GM12864 (cell line): Measurements from ENCODE around the gene RNASE8.

Experiments
- DNase-seq: peaks from one replicate; pipeline ENCODE4 v3.0.0-alpha.2; 2011; ENCODE audit warnings: low read depth
- H3K4me3 ChIP-seq: 2 replicates; pipeline ENCODE4 v1.5.1; 2011; ENCODE audit warnings: mild to moderate bottlenecking, low read depth, low read length, control low read depth
- TF ChIP-seq, protein P1 (sequence below): IDR thresholded peaks from 2 replicates; pipeline ENCODE4 v1.5.1; 2011; ENCODE audit warnings: low read depth, mild to moderate bottlenecking, moderate library complexity, low read length, control low read depth, inconsistent platforms; ENCODE audit errors: missing control alignments

RNASE8 gene

DNA sequence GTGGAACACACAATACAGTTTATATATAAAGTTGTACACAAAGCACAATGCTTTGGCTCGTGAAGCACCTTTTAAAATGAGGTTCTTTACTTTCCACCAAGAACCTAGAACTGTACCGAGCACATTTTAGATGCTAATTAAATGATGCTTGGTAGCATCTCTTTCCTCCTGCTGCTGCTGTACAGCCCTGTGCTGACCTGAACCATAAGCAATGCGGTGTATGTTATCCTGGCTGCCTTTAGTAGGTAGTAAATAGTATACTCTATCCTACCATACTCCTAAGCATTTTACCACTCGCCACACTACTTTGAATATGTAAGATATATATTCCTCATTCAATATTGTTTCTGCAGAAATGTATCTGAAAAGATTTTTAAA, 2.9 kb upstream of the RNASE8 start:
- DNase-seq = no peak
- H3K4me3 ChIP-seq = no peak overlapping the region
- TF ChIP-seq, protein P1, sequence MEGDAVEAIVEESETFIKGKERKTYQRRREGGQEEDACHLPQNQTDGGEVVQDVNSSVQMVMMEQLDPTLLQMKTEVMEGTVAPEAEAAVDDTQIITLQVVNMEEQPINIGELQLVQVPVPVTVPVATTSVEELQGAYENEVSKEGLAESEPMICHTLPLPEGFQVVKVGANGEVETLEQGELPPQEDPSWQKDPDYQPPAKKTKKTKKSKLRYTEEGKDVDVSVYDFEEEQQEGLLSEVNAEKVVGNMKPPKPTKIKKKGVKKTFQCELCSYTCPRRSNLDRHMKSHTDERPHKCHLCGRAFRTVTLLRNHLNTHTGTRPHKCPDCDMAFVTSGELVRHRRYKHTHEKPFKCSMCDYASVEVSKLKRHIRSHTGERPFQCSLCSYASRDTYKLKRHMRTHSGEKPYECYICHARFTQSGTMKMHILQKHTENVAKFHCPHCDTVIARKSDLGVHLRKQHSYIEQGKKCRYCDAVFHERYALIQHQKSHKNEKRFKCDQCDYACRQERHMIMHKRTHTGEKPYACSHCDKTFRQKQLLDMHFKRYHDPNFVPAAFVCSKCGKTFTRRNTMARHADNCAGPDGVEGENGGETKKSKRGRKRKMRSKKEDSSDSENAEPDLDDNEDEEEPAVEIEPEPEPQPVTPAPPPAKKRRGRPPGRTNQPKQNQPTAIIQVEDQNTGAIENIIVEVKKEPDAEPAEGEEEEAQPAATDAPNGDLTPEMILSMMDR = no peak

DNA sequence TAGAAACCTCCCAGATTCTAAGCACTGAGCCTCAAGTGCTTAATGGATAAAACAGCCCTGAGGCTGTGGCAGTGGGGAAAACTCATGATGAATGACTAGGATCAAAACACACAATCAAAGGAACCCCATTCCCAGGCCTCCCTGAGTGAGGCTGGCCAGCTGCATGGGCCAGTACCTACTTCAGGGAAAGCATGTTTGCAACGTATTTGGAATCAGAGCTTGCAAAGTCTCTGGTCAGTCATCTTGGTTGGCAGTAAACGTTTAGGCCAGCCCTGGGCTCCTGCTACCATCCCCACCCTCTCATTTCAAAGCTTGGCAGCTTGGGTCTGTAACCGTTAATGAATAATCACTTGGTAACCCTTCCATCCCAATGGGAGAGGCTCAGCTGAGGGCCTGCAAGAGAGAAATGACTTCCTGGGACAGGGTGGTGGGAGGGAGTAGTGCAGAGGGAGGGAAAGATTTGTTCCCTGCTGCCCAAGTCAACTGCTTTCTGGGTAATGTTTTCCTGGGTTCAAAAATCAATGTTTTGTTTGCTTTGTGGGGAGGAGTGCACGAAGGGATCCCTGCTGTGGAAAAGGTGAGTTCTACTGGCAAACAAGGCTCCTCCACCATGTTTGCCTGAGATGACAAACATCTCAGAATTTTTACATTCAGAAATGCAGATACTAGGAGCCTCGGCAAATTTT, 2.0 kb upstream of the RNASE8 start:
- TF ChIP-seq, protein P1 = no peak
- DNase-seq = no peak
- no peak overlapping the region for H3K4me3 ChIP-seq

DNA sequence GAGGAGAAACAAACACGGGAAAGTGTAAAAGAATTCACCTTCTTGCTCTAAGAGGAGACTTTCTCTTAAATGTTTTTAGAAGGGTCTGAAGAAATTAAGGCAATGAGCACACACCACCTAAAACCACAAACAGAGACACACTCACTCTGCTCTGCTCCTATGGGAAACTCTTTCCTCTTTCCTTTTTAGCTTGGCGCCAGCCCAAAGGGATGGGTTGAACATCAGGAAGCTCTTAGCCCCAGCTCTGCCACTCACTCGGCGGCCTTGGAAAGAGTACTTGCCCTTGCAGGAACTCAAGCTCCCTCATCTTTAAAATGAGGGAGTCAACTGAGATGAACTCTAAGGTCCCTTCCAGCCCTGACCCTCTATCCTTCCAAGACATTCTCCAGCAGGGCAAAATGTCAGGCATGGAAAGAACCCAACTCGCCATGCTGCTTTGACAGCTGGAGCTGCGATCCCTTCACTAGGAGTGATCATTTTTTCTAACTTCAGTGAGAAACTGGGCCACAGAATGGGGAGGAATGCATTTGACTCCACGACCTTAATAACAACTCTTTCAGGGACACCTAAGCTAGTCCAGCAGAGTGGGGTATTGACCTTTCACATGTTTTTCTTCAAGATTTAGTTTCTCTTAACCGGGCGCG, 980 bp upstream of the RNASE8 start:
- no peak for DNase-seq
- no peak overlapping the region for H3K4me3 ChIP-seq
- TF ChIP-seq, protein P1 = no peak

DNA sequence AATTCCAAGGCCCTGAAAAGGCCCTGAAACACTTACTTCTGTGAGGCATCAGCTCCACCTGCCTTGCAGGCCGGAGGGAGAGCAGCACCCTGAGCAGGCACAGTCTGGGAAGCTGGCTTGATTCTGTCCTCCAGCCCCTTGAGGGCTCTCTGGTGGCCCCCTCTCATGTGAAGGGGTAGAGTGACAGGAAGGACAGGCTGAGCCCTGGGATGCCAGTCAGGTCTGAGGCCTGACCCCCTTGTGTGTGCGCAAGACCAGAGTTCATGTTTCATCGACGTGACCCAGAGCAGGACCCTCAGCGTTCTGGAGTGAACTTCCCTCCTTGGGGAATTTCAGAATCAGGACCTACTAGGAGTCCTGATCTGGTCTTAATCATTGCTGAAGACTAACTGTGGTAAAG, 1.3 kb downstream of the RNASE8 start:
- TF ChIP-seq, protein P1 = no peak
- no peak overlapping the region for H3K4me3 ChIP-seq
- DNase-seq = no peak

DNA sequence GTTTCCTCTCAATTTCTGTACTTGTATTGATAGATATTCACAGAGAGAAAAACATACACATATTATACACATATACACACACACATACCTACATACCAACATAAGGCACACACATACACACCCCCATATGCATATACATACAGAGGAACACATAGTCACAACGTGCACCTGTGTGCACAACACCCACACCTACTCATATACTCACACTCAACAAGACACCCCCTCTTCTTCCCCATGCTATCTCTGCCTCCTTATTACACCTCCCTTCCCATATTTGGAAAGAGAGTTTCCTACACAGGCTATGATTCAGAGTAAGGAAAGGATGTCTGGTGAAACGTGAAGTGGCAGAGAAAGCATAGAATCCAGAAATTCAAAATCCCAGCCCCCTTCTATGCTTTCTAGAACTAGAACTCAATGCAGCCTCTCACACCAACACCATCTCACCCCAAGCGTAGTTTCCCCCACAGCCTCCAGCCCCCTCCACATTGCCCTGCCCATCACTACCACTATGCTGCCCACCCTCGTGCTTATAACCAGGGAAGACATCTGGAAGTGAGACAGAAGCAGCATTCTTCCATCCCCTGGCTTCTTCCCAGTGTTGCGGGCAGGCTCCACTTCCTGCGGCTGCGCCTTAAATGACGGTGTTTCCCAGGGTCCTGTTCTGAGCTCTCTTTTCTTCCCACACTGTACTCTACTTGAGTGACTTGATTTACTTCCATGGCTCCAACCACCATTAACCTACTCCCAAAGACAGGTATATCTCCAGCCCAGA, 2.4 kb downstream of the RNASE8 start:
- DNase-seq = no peak
- TF ChIP-seq, protein P1 = no peak
- no peak overlapping the region for H3K4me3 ChIP-seq

DNA sequence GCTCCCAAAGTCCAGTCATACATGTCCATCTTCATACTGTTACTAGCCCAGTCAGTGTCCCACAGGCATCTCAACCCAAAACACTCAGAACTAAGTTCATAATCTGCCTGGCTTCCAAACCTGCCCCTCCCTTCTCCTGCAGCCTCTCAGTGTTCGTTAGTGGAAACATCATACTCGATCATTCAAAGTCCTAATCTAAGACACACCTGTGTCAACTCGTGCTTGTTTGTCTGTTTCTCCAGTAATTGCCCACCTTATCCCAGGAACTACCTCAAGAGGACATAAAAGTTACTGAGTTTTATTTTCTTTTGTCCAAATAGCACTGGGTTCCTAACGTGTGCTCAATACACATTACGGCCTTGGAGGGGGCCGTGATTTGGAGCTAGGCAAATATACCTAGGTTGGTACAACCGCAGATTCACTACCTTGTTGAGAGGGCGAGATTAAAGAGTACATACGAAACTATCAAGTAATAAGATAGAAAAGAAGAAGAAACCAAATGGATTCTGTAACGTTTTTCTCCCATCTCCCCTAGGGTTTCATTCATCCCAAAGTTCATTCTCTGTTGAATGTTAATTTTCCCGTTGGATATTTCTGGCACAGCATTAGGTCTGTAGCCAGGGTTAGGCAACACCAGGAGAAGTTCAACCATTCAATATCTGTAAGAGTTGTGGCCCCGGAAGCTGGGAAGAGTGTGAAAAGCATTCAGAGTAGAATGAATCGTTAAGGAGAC, 3.2 kb downstream of the RNASE8 start:
- DNase-seq = no peak
- TF ChIP-seq, protein P1 = no peak
- no peak overlapping the region for H3K4me3 ChIP-seq
